ENCODE measurements around the gene IQCM.

DNA sequence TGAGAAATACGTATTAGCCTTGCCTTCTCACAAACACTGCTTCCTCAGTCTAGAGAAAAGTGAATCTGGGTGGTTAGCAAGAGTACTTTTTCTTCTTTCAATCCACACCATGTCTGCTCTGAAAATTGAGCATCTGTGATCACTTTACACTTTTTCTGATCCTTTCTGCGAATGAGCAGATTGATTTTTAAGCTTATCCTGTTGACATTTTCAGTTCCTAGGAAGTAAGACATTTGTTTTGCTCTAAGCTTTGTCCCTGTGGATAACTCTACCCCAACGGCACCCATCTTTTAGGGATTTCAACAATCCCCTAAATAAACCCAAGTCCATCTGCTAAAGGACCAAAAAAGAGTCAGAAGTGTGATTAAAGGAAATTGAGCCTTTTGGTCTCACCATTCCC, 487.5 kb downstream of the IQCM start:
- TF ChIP-seq, protein P1, sequence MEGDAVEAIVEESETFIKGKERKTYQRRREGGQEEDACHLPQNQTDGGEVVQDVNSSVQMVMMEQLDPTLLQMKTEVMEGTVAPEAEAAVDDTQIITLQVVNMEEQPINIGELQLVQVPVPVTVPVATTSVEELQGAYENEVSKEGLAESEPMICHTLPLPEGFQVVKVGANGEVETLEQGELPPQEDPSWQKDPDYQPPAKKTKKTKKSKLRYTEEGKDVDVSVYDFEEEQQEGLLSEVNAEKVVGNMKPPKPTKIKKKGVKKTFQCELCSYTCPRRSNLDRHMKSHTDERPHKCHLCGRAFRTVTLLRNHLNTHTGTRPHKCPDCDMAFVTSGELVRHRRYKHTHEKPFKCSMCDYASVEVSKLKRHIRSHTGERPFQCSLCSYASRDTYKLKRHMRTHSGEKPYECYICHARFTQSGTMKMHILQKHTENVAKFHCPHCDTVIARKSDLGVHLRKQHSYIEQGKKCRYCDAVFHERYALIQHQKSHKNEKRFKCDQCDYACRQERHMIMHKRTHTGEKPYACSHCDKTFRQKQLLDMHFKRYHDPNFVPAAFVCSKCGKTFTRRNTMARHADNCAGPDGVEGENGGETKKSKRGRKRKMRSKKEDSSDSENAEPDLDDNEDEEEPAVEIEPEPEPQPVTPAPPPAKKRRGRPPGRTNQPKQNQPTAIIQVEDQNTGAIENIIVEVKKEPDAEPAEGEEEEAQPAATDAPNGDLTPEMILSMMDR (conservative IDR thresholded peaks at IDR 0.05; ENCODE audit: low read depth, low read length): no peak
- no peak for TF ChIP-seq EZH2 (IDR thresholded peaks at IDR 0.05; ENCODE audit: low read length, unreplicated experiment)

Measured in PC-3 (cell line).